Ureter (tissue), 1 donor: Measurements from ENCODE around the gene DLG1. TPM values are rescaled to one million over a fixed set of nuclear protein-coding genes. Genes with fewer than 3 reads are reported as not detected.

Experiments used
- DNase-seq: peaks from one replicate; pipeline ENCODE4 v3.0.0-alpha.2; 2020; ENCODE audit warnings: low spot score
- total RNA-seq: library from RNA; stranded (reverse); gene quantifications from one replicate; pipeline ENCODE4 v1.2.4, GENCODE V29; 2023
- donor health status: DM: yes; HTN: yes; CAD: no.

DLG1 gene
- total RNA-seq, 1 donor from 2014 or later, result 148 TPM

- DNase-seq, result no peak
These were observed 50.1 kb downstream of the DLG1 start for GRCh38 chr3:197248341-197248740.

DNA sequence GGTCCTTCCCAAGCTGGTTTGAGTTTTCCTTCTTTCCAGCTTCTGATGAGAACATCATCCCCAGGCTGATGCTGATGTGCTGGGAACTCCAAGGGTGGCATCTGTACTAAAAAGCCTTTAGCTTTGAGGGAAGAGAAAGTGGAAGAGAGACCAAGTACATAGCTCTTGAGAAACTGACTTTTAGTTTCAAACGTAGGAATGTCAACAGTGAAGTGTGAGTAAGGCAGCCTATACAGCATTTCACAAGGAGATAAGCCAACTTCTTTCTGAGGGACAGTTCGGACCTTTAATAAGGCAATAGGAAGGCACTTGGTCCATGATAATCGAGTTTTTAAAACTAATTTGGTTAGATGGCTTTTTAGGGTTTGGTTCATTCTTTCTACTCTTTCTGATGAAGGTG is 53.7 kb downstream of the DLG1 start:
- no peak for DNase-seq

- no peak for DNase-seq
These were observed 55.5 kb downstream of the DLG1 start for GRCh38 chr3:197242784-197243432.

DNA sequence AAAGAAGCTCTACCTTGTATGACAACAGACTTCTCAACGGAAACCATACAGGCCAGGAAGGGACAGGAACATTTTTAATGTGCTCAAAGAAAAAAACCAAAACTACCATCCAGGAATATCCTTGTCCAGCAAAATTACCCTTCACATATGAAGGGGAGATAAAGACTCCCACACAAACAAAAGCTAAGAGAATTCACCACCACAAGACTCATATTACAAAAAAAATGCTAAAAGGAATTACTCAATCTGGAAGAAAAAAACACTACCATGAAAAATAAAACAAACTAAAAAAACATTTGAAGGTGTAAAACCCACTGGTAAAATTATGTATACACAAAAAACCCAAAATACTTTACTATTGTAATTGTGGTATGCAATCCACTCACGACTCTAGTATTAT is 57.2 kb downstream of the DLG1 start:
- no peak for DNase-seq

DNA sequence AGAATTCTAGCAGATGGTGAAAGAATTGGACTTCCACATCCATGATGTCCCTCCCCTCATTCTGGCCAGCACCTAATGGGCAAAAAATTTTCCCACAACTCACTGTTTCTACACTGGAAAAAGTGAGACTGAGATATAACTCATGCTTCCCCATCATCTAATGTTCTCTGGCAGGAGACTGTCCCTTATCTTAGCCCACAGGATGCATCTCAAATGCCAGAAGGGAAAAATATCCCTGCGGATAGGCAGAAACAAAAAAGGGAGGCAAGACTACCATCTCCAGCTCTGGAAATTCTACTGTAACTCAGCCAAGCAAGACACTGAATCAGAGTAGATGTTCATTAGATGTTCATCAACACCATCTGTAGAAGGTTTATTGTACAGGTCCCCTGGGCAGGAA is 58.6 kb downstream of the DLG1 start:
- no peak for DNase-seq

GRCh38 chr3:197238842-197239241 is 59.6 kb downstream of the DLG1 start:
- DNase-seq, result no peak

DNA sequence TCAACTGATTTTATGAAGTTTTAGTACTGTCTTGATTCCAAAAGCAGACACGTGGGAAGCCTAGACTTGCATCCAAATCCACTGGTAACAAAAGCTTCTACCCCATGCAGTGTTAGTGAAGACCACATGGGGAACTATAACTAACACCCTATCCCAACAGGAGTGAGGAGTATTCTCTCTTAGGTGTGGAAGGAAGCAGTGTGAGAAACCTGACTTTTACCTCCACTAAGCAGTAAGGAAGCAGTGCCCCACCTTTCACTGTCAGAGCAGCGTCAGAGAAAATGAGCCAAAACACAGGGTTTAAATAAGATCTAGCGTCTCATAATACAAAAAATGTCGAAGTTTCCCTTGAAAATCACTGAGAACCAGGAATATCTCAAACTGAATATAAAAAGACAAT is 60.5 kb downstream of the DLG1 start:
- DNase-seq, result no peak

DNA sequence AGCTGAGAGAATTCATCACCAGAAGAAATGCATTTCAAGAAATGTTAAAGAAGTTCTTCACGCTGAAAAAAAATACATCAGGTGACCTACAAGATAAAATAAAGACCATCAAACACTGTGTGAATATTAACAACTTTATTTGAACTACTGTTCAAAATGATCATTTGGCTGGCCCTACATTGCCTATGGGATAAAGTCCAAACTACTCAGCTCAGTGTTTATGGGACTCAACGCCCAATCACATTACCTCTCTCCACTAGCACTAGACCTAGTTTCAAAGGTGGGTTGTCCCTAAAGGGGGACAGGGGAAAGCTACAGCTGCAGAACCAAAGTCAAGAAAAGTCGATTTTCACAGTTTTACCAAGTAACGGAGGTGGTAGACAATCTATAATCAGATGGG is 62.0 kb downstream of the DLG1 start:
- no peak for DNase-seq

- DNase-seq, result no peak
These were observed 63.2 kb downstream of the DLG1 start for GRCh38 chr3:197234947-197235914.

GRCh38 chr3:197231321-197231720 is 67.1 kb downstream of the DLG1 start:
- DNase-seq, result no peak

GRCh38 chr3:197229836-197230235 is 68.6 kb downstream of the DLG1 start:
- no peak for DNase-seq

- no peak for DNase-seq
These were observed 69.2 kb downstream of the DLG1 start for GRCh38 chr3:197229178-197229577.

GRCh38 chr3:197227780-197228574 is 70.4 kb downstream of the DLG1 start:
- no peak for DNase-seq

DNA sequence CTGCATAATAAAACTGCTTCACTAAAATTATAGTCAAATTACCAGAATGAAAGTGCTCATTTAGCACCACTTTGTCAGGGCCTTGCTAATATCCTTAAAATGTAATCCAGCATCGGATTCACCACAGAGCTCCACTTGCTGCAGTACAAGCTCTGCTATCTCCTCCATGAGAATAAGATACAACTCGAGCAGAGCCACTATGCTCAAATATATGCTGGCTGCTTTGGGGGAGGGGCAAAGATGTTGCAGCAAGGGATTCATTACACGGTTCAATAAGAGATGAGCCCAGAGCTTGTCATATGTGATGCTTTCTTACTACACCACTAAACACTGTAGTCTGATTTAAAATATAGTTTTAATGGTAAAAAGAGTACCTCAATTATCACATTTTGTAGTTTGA is 72.2 kb downstream of the DLG1 start:
- no peak for DNase-seq

DNA sequence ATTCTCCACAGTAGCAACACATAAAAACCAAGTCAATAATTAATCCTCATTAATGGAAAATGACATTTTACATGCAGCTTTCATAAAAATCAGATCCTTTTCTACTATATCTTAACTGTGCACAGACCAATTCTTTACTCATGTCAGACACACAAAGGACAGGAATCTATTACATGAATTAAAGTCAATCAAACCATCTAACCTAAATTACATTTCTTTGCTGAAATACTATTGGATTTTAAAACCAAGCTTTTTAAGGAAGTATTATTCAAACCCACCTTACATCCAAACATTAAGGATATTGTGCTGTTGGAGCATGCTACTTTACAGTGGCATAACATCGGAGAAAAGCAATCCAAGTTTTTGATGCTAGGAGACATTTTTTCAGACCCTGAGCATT is 72.8 kb downstream of the DLG1 start:
- no peak for DNase-seq

- no peak for DNase-seq
These were observed 74.4 kb downstream of the DLG1 start for GRCh38 chr3:197224034-197224444.

- DNase-seq, result no peak
These were observed 75.5 kb downstream of the DLG1 start for GRCh38 chr3:197222937-197223370.

- DNase-seq, result no peak
These were observed 78.8 kb downstream of the DLG1 start for GRCh38 chr3:197219619-197220018.

DNA sequence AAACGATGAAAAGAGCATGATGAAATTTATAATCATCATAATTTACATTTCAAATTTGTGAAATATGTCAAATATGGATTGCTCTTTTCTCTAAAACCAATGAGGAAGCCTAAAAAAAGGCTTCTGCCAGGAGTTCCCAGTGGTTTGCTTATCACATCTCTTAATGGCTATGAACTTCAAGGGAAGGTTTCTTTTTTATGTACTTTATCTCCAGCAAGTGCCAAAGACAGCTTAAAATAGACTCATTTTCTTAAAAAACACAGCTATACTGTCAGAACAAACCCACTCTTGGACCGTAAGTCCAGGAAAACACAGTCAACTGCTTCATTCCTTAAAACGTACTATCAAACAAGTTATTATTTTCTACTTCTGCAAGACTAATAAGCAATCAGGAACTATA is 80.2 kb downstream of the DLG1 start:
- no peak for DNase-seq

DNA sequence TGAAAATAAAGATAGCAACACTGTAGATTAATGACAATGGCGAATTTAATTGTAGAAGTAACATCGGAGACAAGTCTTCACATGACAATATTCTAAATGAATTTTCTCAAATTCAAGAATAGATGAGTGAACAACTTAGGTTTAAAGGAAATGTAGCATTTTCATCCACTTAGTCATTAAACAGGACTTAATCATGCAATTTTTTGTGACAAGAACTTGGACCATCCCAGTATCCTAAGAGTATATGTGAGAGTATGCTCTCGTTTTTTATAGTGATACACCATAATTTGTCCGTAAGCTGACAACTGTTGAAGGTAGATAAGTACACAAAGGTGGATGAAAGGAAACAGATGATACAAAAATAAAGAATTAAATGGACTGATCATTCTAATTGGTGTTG is 81.5 kb downstream of the DLG1 start:
- DNase-seq, result no peak

DNA sequence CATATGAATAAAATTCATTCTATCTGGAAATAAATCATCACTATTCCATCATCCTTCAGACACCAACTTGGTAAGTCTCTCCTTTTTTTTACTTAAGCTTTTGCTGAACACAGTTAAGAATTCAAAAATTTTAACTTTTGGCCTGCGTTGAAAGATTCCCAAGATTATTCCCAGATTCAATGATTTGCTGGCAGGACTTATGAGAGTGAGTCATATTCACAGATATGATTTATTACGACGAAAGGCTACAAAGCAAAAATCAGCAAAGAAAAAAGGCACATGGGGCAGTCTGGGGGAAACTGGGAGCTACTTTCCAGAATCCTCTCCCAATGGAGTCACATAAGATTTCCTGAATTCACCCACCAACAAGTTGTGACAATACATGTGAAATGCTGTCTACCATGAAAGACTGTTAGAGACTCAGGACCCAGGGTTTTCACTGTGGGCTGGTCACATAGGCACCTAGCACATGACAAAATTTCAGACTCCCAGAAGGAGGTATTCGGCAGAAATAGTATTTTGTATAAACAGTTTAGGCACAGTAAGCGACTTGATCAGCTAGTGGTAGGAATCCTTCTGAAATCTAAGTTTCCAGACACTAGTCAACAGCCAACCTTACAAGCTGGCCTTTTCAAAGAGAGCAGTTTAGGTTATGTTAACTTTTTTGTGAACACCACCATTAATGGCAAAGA is 82.1 kb downstream of the DLG1 start:
- no peak for DNase-seq

DNA sequence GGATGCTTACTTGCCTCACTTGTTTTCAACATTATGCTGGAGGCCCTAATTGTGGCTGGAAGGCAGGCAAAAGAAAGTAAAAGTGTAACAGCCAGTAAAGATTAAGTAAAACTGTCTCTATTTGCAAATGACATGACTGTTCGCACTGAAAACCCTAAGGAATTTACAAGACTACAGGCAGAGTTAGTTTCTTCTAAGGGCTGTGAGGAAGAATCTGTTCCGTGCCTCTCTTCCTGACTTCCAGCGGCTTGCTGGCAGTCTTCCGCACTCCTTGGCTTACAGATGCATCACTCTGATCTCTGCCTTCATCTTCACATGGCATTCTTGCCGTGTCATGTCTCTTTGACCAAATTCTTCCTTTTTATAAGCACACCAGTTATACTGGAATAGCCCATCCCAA is 86.1 kb downstream of the DLG1 start:
- no peak for DNase-seq
